SH-SY5Y (cell line): ENCODE results near the gene CD19.

Experiments used
- GATA2 ChIP-seq: IDR thresholded peaks from 2 replicates; pipeline ENCODE4 v1.6.1; 2011; ENCODE audit warnings: mild to moderate bottlenecking, low read depth, low read length
- GATA3 ChIP-seq: IDR thresholded peaks from 2 replicates; pipeline ENCODE4 v1.6.1; 2011; ENCODE audit warnings: low read depth, mild to moderate bottlenecking, low read length, moderate library complexity

DNA sequence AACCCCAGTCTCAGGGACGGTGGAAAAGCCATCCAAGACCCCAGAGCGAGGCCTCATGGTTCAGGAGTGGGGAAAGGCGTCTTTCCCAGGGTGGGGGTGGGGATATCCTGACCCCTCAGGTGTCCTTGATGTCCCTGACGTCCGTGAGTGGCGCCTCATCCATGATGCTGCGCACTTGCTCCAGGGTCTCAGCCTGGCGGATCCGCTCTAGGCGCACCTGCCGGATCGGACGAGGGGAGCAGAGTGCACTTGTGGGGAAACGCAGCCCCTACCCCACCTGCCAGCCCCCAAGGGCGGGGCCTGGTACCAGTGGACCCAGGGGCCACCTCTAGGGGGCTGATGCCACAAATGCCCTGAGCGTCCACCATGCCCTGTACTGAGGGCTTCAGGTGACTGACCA lies 26.9 kb upstream of the CD19 start:
- TF ChIP-seq GATA2 (no peak), GATA3 (no peak)
